ENCODE data around the gene AMN. TPM values are rescaled to one million over a fixed set of nuclear protein-coding genes. Genes with fewer than 3 reads are reported as not detected.
"Not testable (repeated sequence)": the region's sequence is repeated elsewhere in the genome, so short reads cannot be mapped to it uniquely, and the experiment has no call there.

The AMN gene
- total and polyA plus RNA-seq, 2 experiments from 2014 or later = 0.48 to 1.3 TPM

- no peaks in the 10 kb centered on the region for H3K9me3 ChIP-seq (ENCODE audit: low read depth)
- H3K27ac ChIP-seq = no peak overlapping the region
- H3K4me3 ChIP-seq = no peak overlapping the region
- H3K27me3 ChIP-seq = peaks cover 100% of the 10 kb centered on the region
- DNase-seq (ENCODE audit: low read depth in 1 of 2, low spot score in 1 of 2) = no peak
- H3K36me3 ChIP-seq = no peaks in the 10 kb centered on the region
- no peak for TF ChIP-seq CTCF (IDR thresholded peaks at IDR 0.05; ENCODE audit: low read depth, low read length)
- peaks cover 8% of the 10 kb centered on the region for H3K4me1 ChIP-seq (ENCODE audit: low read depth)
These were observed 3.2 kb downstream of the AMN start for GRCh38 chr14:102925646-102926045.

GRCh38 chr14:102926104-102926503, 3.6 kb downstream of the AMN start:
- no peak for DNase-seq (ENCODE audit: low read depth in 1 of 2, low spot score in 1 of 2)
- no peak overlapping the region for H3K27ac ChIP-seq
- H3K4me3 ChIP-seq = no peak overlapping the region
- H3K27me3 ChIP-seq = peaks cover 100% of the 10 kb centered on the region
- no peak for TF ChIP-seq CTCF (IDR thresholded peaks at IDR 0.05; ENCODE audit: low read depth, low read length)
- H3K36me3 ChIP-seq = no peaks in the 10 kb centered on the region
- no peaks in the 10 kb centered on the region for H3K9me3 ChIP-seq (ENCODE audit: low read depth)
- peaks cover 8% of the 10 kb centered on the region for H3K4me1 ChIP-seq (ENCODE audit: low read depth)

DNA sequence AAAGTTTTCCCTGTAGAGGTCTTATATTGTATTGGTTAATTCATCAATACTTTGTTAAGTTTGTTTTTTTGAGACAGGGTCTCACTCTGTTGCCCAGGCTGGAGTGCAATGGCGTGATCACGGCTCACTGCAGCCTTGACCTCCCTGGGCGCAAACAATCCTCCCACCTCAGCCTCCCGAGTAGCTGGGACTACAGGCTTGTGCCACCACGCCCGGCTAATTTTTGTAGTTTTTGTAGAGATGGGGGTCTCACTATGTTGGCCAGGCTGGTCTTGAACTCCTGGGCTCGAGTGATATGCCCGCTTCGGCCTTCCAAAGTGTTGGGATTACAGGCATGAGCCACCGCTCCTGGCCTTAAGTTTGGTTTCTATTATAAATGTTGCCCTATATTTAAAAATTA, 4.4 kb downstream of the AMN start:
- H3K27me3 ChIP-seq = peaks cover 93% of the 10 kb centered on the region
- not testable (repeated sequence) for H3K9me3 ChIP-seq (ENCODE audit: low read depth); H3K36me3 ChIP-seq; H3K4me3 ChIP-seq; H3K27ac ChIP-seq; DNase-seq (ENCODE audit: low read depth in 1 of 2, low spot score in 1 of 2); H3K4me1 ChIP-seq (ENCODE audit: low read depth)

GRCh38 chr14:102927346-102927877, 4.9 kb downstream of the AMN start:
- Histone ChIP-seq H3K27ac (no peak overlapping the region), H3K36me3 (no peaks in the 10 kb centered on the region), H3K4me3 (no peak overlapping the region), H3K27me3 (peaks cover 88% of the 10 kb centered on the region), H3K4me1 (ENCODE audit: low read depth) (peaks cover 8% of the 10 kb centered on the region), H3K9me3 (ENCODE audit: low read depth) (no peaks in the 10 kb centered on the region)
- no peak for TF ChIP-seq CTCF (IDR thresholded peaks at IDR 0.05; ENCODE audit: low read depth, low read length)
- no peak for DNase-seq (ENCODE audit: low read depth in 1 of 2, low spot score in 1 of 2)

DNA sequence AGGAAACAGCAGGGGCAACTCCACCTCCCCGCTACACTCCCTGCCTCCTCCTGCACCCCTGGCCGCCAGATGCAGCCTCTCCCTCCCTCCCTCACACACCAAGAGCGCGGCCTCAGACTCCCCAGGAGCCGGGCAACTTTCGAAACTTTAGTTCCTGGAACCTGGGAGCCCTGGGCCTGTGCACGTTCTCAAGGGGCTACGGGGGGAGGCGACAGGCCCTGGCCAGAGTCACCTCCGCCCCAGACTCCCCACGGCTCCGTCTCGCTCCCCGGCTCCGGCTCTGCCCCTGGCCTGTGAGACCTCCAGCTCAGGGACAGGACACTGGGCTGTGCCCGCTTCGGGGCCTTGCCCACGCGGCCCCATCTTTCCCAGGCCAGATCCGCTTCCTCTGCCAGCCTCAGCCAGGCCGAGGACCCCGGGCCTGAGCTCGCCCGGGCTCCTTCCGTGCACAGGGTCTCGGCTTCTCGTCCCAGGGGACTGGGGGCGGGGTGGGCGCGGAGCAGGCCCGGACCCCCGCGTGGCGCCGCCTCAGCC, 5.5 kb downstream of the AMN start:
- Histone ChIP-seq H3K4me1 (ENCODE audit: low read depth) (peaks cover 8% of the 10 kb centered on the region), H3K27ac (no peak overlapping the region), H3K27me3 (peaks cover 82% of the 10 kb centered on the region), H3K9me3 (ENCODE audit: low read depth) (no peaks in the 10 kb centered on the region), H3K36me3 (no peaks in the 10 kb centered on the region), H3K4me3 (peak overlapping the region; percentile 26)
- no peak for TF ChIP-seq CTCF (IDR thresholded peaks at IDR 0.05; ENCODE audit: low read depth, low read length)
- peak; percentile 25 to 40 for DNase-seq (ENCODE audit: low read depth in 1 of 2, low spot score in 1 of 2)

GRCh38 chr14:102928412-102929240, 6.2 kb downstream of the AMN start:
- Histone ChIP-seq H3K27me3 (peaks cover 76% of the 10 kb centered on the region), H3K36me3 (no peaks in the 10 kb centered on the region), H3K9me3 (ENCODE audit: low read depth) (no peaks in the 10 kb centered on the region), H3K4me3 (peak overlapping the region; percentile 26), H3K27ac (no peak overlapping the region), H3K4me1 (ENCODE audit: low read depth) (peaks cover 8% of the 10 kb centered on the region)
- no peak for TF ChIP-seq CTCF (IDR thresholded peaks at IDR 0.05; ENCODE audit: low read depth, low read length)
- peak; percentile 73 to 78 for DNase-seq (ENCODE audit: low read depth in 1 of 2, low spot score in 1 of 2)
